ENCODE measurements around the gene GPR157.
"Not testable (repeated sequence)": the region's sequence is repeated elsewhere in the genome, so short reads cannot be mapped to it uniquely, and the experiment has no call there.

GPR157 gene

DNA sequence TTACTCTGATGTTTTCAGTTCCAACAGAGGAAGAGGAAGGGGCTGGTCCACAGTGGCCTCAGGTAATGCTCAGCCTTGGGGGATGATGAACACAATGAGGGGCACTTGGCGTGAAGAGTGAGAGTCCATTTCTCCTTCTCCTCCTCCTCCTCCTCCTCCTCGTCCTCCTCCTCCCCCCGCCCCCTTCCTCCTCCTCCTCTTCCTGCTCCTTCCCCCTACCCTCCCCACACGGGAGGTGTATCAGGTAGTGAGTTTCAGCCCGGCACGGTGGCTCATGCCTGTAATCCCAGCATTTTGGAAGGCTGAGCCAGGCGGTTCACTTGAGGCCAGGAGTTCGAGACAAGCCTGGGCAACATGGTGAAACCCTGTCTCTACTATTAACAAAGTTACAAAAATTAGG is 17.3 kb upstream of the GPR157 start:
- peak; percentile 51 for DNase-seq (ENCODE audit: low spot score)

DNA sequence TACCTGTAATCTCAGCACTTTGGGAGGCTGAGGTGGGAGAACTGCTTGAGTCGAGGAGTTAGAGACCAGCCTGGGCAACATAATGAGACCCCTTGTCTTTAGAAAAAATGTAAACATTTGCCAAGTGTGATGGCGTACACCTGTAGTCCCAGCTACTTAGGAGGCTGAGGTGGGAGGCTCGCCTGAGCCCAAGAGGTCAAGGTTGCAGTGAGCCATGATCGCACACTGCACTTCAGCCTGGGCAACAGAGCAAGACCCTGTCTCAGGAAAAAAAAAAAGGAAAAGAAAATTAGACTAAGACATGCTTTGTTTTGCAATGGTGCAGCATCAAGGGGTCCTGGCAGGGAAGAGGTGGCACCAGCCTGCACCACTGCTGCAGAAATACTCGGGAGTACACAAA is 16.8 kb upstream of the GPR157 start:
- no peak for DNase-seq (ENCODE audit: low spot score)

DNA sequence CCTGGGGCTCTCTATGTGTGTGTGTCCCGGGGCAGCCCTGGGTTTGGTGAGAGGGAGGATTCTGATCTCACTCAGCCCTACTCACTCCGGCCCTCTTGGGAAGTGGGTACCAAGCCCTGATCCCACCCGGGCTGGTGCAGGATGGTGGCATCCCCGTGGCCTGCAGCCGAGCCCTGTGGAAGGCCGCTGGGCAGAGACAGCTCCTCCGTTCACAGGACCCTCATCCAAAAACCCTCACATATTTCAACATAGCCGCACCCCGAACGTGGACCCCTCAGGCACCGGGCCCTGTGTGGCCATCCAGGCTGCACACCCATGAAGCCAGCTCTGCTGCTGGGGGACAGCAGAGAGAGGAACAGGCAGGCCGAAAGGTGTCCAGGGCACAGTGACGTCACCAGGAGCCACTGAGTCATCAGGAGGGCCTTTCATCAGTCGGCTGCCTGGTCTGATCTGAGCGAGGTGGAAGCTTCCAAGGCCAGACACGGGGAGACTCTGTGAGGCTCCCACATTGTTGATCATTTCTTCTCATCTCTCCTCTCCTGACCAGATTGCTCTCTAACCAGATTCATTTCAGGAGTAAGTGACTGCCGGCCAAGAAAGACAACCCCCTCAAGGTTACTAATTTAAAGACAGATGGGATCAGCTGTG is 16.2 kb upstream of the GPR157 start:
- DNase-seq (ENCODE audit: low spot score): peak; percentile 38

DNA sequence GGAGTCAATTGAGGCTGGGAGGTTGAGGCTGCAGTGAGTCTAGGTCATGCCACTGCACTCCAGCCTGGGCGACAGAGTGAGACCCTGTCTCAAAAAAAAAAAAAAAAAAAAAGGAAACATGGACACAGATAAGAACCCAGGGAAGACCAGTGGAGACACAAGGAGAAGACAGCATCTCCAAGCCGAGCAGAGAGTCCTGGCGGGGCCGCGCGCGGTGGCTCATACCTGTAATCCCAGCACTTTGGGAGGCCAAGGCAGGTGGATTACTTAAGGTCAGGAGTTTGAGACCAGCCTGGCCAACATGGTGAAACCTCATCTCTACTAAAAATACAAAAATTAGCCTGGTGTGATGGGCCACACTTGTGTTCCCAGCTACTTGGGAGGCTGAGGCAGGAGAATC is 15.6 kb upstream of the GPR157 start:
- DNase-seq (ENCODE audit: low spot score): not testable (repeated sequence)

DNA sequence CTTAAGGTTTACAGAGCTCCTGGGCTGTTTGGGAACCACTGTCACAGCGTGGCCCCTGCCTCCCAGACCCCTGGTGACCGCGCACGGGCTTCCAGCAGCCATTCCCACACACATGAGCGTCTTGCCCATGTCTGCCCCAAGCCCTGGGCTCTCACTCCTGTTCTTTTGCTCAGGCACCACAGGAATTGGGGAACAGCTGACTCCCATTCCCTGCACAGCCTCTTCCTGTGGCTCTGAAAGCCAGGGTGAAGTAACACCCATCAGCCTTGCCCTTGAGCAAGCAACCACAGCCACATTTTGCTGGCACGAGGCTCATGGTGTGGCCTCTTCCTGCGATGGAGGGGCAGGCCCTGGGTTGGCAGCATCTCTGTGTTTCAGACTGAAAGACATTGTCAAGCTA is 14.3 kb upstream of the GPR157 start:
- no peak for DNase-seq (ENCODE audit: low spot score)

DNA sequence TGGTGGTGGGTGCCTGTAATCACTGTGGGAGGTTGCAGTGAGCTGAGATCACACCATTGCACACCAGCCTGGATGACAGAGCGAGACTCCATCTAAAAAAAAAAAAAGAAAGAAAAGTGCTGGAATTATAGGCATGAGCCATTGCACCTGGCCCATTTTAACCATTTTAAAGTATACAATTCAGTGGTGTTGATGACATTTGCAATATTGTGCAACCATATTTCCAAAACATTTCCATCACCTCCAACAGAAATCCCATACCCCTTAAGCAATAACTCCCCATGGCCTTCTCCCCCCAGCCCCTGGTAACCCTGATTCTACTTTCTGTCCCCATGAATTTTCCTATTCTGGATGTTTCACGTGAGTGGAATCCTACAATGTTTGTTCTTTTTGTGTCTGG is 11.0 kb upstream of the GPR157 start:
- DNase-seq (ENCODE audit: low spot score): no peak

DNA sequence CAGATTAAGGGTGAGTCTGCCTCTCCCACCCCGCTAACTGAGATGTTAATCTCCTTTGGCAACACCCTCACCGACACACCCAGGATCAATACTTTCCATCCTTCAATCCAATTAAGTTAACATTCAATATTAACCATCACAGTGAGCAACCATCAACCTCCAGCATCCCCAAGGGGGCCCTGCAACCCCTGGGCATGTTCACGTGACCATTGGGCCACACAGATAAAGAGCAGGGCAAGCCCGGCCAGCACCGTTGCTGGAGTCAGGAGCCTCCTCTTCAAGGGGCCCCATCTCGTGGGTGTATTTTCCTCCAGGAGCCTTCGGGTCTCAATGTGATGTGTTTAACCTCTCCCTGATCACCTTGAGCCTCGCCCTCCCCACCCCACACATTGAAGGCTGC is 8.0 kb upstream of the GPR157 start:
- DNase-seq (ENCODE audit: low spot score): no peak

DNA sequence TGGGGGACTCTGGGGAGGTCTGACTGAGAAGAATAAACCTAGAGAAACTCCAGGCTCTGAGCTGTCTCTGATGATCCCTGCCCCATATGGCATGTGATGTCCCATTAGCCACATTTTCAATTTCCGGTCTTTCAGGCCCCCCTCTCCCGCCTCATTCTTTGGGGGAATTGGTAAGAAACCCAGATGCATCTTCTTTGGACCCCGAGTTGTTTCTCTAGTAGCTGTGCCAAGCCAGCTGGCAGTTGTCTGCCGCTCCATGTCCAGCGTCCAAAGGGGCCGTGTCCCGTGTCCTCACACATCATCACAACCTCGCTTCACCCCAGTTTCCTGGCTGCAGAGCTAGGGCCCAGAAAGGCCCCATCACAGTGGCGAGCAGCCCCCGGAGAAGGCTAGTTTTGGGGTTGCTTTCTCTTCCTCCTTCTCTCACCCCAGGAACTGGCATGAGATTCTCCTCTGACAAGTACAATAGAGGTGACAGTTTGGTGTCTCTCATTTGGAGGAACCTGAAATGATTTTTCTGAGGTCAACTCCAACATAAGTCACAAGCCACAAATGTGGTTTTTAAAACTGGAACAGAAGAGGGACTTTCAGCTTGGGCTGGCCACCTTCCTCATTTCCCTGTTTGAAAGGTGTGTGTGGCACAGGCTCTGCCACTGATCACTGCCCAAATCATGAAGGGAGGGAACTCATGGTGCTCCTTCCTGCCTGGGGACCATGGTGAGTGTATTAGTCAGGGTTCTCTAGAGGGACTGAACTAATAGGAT is 6.4 kb upstream of the GPR157 start:
- DNase-seq (ENCODE audit: low spot score): no peak

DNA sequence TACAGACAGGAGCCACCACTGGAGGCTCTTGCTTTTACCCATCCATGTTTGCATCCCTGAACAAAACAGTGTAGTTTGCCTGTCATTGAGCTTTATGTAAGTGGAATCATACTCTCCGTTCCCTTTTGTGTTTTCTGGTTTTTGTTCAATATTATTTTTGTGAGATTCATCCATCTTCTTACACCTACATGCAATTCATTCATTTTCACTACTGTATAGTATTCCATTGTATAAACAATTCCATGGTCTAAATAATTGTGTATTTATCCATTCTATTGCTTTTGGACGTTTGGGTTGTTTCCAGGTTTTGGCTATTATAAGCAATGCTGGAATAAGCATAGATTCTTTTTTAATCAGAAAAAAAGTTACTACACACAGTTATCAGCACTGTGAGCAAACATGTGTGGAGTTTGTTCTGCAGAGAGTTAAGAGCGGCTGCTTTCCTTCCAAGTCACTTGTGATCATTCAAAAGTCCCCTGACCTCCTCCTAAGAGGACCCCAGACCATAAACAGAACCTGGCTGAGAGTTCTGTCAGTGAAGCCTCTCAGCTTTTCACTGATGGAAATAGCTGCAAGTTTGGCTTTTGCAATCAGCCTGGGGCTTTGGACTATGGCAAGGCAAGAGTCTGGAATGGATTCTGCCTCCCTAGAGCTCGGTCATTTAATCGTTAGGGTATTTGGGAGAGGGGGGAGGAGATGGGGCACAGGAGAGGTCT is 5.1 kb upstream of the GPR157 start:
- DNase-seq (ENCODE audit: low spot score): no peak

DNA sequence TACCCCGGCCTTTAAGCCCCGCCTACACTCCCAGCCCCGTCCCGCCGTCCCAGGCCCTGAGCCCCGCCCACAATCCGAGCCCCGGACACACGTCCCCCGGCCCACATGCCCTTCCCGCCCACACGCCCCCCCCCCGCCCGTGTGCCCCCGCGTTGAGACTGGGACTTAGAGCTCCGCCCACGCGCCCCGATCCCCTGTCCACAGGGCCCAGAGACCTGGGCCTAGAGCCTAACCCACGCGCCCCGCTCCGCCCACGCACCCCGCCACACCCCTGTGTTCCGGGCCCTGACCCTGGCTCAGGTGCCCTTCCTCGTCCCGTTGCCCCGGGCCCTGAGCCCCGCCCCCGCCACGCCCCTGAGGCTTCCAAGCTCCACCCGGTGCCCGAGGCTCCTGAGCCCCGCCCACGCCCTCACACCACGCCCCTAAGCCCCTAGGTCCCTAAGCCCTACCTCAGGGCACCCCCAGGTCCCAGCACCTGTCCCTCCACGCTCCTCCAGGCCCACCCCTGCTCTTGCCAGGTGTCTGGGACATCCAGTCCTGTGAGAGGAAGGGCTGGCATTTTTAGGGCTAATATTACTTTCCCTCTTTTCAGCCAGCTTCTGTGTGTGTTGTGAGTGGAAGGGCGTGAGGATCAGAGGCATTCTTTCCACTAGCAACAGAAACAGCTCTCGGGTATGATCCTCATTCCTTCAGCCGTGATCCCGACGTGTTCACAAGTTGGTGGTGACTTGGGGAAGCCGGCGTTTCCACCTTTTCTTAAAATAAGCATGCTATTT is 552 bp upstream of the GPR157 start:
- DNase-seq (ENCODE audit: low spot score): no peak

DNA sequence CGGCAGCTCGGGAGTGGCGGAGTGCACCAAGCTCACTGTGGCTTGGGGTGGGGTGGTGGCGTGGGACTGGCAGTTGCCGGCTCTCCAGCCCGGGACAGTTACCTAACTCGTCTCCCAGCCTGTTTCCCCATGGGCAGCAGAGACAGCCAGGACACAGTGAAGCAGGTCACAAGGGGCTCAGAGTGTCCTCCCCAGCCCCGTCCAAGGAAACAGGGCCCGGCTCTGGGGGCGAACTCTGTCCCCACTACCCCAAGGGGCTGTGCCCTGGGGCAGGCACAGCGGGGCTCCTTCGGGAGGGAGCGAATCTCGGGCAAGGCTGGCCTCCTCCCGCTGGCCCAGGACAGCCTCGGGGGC is 759 bp downstream of the GPR157 start:
- DNase-seq (ENCODE audit: low spot score): no peak

DNA sequence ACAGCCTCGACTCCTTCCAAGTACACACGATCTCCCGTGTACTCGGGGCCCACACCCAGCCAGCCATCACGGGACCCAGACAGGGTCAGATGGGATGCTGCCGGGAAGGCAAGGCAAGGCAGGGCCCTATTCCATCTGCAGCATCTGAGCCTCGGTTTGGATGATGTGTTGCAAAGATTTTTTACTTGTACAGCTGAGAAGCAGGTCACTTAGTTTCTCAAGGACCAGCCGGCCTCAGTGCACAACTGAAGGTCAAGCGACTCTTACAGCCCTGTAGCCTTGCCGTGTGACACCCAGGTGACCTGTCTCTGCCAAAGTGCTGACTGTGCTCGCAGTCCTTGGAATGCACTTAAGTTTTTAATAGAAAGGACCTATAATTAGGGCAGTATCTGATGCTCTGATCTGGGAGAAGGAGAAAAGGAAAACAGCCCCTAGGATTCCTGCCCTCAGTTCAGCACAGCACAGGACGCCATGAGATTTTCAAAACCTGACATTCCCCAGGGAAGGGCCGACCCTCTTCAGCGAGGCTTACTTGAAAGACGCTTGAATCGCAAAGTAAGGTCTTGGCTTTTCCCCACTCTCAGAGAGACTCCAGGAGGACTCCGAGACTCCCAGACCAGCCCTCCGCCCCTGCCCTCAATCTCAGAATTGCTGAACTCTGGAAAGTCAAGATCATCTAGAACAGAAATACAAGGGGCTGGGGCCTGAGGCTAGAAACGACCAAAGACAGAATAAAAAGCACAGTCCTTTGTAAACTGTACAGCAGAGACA is 1.3 kb downstream of the GPR157 start:
- DNase-seq (ENCODE audit: low spot score): no peak

DNA sequence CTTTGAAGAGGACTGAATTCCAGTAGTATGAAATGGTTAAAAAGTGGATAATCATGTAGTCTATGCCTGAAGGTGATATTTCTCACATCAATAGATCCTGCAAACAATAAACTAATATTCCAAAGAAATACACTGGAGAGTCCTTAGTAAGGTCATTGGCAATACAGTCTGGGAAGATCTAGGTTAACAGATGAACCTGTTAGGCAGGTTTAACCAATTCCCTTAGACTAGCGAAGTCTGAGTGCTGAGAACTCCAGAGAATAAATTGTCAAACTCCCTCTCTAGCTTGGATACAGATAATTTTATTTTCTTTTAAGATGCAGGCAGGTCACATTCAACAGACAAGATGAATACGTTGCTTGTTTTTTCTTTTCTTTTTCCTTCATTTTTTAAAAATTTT is 2.4 kb downstream of the GPR157 start:
- no peak for DNase-seq (ENCODE audit: low spot score)

DNA sequence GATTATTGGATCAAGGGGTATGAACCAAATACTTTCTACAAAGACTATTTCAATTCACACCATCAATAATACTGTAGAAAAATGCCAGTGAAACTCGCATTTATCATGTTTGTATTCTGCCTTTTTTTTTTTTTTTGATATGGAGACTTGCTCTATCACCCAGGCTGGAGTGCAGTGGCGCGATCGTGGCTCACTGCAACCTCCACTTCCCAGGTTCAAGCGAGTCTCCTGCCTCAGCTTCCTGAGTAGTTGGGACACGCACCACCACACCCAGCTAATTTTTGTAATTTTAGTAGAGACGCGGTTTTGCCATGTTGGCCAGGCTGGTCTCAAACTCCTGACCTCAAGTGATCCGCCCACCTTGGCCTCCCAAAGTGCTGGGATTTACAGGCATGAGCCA is 3.1 kb downstream of the GPR157 start:
- not testable (repeated sequence) for DNase-seq (ENCODE audit: low spot score)

DNA sequence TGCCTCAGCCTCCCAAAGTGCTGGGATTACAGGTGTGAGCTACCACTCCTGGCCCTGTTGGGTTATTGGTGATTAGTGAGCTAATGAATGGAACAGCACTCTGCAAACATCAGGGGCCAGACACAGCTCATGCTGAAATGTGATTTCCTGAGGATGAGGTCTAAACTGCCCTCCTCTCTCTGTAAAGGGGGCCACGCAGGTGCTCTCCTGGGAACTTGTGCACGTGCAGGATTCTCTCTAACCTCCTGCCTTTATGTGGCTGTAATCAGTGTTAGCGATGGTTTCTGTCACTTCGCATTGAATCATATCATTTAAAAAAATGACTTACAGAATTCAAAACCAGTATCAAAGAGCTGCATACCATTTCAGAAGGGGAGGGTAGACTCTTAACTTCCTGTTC is 3.6 kb downstream of the GPR157 start:
- no peak for DNase-seq (ENCODE audit: low spot score)

DNA sequence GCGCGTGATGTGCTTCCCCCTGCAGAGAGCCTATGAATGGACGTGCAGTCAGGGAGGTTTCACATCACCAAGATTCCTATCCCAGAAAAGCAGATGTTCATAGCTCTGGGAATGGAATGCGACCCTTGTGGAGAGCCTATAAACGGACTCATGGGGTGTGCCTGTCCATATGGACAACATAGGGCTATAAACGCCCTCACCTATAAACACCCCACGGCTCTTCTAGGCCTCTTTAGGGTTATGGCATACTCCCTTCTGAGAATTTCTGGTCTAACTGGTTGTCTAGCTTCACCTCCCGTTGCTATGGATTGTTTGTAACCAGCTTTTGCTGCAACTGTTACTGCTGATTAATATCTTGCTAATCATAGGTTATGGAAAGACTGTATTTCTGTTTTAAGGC is 4.5 kb downstream of the GPR157 start:
- not testable (repeated sequence) for DNase-seq (ENCODE audit: low spot score)

DNA sequence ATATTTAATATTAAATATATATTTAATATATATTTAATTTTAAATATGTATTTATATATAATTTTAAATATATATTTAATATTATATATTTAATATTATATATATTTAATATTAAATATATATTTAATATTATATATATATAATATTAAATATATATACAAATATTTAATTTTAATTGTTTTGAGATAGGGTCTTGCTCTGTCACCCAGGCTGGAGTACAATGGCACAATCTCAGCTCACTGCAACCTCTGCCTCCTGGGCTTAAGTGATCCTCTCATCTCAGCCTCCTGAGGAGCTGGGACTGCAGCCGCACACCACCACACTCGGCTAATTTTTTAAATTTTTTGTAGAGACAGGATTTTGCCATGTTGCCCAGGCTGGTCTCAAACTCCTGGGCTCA is 5.2 kb downstream of the GPR157 start:
- DNase-seq (ENCODE audit: low spot score): not testable (repeated sequence)

DNA sequence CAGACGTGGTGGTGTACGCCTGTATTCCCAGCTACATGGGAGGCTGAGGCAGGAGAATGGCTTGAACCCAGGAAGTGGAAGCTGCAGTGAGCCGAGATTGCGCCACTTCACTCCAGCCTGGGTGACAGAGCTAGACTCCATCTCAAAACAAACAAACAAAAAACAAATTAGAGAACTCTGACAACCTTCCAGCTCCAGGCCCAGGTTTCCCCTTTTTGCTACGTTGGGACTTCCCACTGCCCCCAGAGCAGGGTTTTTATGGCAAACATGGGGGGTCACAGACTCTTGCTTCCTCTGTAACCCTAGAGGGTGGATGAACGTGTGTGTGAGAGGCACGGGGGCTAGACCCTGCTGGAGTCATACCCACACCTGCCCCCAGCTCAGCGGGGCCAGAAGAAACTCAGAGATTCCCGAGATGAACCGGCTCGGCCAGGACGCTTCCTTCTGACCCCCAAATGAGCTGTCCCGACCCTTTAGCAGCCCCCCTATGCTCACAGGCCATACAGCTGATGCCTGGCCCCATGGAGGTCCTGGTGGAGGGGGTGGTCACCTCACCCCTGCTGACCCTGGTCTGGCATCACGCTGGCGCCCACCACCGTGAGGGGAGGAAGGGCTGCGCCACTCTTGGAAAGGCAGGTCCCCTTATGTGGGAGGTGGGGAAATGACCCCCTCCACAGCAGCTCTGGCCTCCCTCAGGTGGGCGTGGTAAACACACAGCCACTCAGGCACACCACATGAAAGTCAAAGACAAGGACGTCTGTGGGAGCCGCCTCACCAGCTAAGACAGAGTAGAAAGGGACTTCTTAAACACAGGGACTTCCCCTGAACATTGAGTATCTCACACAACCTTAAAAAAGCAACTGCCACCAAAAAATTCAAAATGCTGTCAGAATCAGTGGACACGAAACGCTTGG is 7.1 kb downstream of the GPR157 start:
- DNase-seq (ENCODE audit: low spot score): no peak

DNA sequence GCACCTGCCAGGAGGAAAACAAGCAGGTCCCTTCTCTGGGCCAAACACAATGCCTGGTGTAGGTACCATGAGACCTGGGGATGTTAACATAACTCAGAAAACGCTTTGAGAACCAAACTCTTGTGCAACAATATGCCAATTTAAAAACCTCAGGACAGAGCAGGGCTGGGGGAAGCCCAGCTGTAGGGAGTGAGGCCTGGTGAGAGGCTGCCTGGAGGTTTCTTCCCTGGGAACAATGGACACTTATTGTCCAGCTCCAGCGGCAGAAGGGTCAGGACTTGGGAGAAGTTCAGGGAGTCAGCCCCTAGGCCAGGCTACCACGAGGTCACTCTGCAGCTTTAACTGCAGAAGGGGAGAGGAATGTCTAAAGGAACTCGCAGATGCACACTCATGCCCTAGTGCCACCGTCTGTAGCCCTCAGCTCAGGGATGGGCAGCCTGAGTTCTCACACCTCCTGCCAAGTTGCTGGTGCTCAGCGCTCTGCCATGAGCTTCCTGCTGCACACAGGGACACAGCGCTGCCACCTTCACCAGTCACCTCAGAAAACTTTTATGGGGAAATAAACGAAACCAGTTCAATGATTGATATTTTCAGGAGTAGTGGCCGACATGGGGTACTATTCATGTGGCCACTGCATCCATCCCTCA is 8.5 kb downstream of the GPR157 start:
- DNase-seq (ENCODE audit: low spot score): no peak

DNA sequence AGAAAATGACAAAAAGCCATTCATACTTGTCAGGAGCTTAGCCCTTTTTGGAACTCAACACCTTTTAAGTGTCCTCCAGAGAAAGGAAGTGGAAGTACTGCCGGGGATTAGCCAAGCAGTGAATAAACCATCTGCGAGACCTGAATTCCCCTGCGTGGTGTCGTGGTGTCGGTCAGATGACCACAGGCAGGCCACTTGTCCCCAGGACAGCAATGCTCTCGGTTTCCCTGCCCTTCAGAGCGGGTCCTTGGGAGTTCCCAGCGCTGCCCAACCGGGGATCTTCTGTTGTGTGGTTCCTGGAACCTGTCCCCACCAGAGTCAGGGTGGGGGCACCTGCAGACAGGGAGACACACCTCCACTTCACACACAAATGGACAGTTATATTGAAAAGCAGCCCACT is 9.2 kb downstream of the GPR157 start:
- DNase-seq (ENCODE audit: low spot score): no peak
